ENCODE results near the gene FAM131B. TPM values are rescaled to one million over a fixed set of nuclear protein-coding genes. Genes with fewer than 3 reads are reported as not detected.

FAM131B gene
- total RNA-seq, 1 donor from 2014 or later: 0.19 TPM

DNA sequence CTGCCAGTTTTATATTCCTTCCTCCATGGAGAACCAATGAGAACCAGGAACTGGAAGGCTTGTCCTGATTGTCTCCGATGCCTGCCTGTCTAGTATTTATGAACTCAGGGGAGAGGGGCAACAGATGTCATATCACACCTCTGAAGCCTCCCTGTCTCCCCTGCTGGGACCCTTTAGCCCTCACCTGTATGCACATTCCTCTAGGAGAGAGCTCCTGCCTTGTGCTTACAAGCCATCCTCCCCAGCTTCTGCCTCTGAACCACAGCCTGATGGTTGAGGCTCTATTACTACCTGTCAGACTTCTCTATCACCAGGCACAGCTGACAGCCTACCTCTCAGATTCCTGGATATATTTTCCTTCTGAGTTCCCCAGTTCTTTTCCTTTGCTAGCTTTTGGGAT, 5.9 kb upstream of the FAM131B start:
- no peak for DNase-seq (ENCODE audit: low spot score)
- intact Hi-C loops (cut with DNase I): no loop called here

DNA sequence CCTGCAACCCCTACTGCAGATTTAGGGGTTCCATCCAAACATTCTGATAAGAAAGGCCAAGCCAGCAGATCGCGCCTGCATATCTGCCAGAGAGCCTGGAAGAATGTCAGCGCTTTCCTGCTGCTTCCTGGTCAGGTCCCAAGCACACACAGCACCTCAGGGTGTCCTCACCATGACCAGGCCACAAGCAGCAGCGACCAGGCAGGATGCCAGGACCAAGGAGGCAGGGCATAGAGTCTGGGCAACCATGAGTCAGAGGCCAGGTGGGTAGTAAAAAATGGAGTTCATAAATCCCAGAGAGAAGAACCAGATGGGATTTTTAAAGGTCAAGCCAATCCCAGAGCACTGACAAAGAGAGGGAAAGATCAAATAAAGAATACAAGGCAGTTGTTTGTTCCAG, 5.5 kb upstream of the FAM131B start:
- DNase-seq (ENCODE audit: low spot score): no peak
- intact Hi-C loops (cut with DNase I): no loop called here

DNA sequence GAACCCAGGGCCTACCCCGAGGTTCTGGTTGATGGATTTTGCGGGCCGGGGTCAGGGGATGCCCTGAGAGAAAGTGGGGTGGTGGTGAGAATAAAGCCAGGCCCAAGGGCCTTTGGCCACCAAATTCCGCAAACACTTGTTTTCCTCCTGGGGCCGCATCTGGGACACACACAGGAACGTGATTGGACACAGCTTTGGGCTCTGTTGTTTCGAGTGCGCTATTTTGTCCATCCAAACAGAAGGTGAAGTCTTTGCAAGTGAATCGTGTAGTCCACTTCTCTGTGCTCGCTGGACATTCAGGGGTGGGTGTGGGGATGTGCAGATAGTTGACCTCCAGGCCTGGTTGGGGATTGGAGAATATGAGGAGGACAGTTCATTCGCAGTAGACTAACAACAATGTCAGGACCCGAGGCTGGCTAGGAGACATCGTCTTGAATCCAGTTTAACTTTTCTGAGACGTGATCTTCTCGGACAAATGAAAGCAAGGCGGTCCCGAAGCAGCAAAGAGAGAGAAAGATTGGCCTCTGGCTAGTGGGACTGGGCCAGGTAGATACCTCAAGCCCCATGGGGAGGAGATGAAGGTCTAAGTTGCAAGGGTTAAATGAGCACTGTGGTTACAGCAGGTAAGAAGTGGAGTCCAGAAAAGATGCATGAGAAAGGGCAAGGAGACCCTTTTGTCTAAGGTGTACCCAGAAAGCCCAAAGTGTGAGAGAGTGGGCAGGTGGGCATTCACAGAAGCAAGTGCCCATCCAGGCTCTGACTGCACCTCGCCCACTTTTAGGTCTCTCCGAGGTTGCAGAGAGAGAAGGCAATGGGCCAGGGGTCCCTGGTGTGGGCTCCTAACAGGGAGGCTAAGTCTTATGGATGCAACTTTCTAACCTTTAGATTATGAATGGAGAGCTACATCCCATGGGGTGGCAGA, 764 bp upstream of the FAM131B start:
- intact Hi-C loops (cut with DNase I): no loop called here
- DNase-seq (ENCODE audit: low spot score): no peak

DNA sequence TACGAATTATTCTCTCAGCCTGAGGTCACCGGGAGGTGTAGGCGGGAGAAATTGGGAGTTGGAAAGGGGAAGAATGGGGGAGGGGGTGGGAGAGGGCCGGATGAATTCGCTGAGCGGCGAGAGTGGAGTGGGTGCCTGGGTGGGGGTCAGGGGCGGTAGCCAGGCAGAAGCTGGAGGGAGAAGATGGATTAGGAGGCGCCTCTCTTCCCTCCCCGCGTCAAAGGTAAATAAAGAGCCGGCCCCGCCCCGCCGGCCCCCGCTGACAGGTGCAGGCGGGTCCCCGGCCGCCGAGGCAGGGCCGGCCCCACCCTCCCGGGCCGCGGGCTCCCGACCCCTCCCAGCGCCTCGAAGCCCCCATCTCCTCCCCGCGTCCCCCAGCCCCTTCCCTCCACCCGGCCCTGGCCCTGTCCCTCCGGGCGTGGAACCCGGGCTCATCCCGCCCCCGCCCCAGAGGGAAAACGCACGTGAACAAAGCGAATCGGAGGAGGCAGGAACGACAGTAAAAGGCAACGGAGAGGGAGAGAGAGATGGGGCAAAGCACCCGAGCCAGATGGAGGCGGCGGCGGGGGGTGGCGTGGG, 872 bp downstream of the FAM131B start:
- intact Hi-C loops (cut with DNase I): no loop called here

DNA sequence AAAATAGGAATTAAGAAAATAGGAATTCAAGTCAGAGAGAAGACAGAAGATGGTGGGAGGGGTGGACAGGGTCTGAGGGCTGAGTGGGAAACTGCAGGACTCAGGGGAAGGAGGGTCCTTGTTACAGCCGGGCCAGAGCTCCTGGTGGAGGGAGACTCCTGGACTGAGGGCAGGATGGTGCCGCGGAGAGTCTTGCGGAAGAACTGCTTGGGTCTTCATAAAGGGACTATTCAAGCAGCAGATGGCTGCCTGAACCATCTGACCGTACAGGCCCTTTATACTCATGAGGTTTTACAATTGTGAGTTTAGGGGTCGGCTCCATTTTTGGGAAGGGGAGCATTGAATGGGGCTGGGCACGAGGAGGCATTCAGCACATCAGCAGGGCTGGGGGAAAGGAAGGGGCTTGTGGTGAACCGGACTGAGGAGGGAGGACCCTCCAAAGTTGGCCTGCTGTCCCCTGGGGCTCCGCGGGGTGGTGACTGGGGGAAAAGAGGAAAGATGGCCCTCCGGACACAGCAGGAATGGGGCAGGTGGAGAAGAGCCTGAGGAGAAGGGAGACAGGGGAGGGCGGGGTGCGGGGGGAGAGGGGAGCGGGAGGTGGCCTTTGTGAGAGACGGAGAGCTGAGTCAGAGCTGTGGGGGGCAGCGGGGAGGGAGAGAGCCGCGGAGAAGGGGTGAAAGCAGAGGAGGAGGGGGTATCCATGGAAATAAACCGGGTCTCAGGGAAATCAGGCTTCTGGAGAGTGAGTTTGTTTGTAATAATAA, 1.5 kb downstream of the FAM131B start:
- intact Hi-C loops (cut with DNase I): no loop called here

More for the DNA sequence above, 872 bp downstream of the FAM131B start:
- DNase-seq (ENCODE audit: low spot score): no peak

DNA sequence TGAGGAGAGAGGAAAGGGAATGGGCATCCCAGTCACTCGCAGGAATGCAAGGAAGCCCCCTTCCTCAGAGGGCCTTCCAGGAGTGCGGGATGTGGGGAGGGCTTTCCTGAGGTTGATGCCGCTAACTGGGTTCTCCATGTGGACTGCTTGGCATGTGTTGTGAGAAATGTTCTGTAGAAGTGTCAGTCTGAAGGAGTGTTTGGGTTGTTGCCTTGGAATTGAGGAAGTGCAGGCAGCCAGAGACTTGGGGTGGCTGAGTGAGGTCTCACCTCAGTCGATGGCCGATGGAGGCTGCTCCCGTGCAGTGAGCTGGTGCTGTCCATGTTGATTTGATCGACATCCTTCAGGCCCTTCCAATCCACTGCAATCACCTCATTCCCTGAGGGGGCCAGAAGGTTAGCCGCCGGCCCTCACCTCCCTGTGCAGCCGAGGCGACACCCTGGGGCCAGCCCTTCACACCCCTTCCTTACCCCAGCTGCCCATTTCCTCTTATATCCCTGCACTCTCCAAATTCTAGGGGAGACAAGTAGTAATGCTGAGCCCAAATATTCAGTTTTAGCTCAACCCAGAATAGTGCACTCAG, 2.7 kb downstream of the FAM131B start:
- no peak for DNase-seq (ENCODE audit: low spot score)
- intact Hi-C loops (cut with DNase I): no loop called here

More for the DNA sequence above, 1.5 kb downstream of the FAM131B start:
- no peak for DNase-seq (ENCODE audit: low spot score)

DNA sequence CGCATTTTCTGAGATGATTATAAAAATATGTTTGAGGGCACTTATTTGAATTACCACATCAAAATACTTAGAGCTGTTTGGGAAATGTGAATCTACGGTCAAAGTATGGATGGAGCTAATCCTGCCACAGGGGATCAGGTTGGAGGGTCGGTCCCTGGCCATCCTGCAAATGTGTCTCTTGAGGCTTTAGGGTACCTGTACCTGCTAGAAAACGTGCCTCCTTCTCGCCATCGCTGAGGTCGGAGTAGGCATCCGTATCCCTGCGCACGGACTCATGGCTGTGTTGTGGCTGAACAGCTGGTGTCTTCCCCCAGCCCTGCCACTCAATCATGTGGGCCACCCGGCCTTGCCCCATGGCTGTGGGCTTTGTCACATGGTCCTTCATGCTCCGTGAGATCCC, 3.9 kb downstream of the FAM131B start:
- intact Hi-C loops (cut with DNase I): no loop called here
- DNase-seq (ENCODE audit: low spot score): no peak

DNA sequence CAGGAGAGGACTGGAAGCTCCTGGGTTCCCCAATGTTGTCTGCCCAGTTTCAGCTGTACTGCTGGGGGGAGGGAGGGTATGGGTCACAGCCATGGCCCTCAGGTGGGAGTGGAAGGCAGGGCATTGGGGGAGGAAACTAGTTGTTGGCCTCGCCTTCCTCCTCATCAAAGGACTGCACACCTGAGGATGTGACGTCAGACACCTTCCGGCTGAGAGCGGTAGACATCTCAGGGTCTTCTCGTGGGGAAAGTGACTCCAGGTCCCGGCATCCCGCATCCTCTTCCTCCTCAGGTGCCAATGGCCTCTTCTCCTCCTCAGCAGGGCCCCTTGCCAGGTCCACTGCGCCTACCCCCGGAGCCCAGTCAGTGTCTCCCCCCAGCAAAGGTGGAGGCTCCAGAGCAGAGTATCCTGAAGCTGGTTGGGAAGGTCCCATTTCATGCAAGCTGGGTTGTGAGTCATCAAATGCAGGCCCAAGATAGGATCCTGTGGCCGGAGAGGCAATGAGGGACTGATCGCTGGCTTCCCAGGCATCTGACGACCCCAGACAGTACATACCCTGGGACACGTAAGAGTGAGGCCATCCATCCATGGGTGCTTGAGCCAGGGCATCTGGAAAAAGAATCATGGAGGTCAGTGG, 6.0 kb downstream of the FAM131B start:
- intact Hi-C loops (cut with DNase I): no loop called here

DNA sequence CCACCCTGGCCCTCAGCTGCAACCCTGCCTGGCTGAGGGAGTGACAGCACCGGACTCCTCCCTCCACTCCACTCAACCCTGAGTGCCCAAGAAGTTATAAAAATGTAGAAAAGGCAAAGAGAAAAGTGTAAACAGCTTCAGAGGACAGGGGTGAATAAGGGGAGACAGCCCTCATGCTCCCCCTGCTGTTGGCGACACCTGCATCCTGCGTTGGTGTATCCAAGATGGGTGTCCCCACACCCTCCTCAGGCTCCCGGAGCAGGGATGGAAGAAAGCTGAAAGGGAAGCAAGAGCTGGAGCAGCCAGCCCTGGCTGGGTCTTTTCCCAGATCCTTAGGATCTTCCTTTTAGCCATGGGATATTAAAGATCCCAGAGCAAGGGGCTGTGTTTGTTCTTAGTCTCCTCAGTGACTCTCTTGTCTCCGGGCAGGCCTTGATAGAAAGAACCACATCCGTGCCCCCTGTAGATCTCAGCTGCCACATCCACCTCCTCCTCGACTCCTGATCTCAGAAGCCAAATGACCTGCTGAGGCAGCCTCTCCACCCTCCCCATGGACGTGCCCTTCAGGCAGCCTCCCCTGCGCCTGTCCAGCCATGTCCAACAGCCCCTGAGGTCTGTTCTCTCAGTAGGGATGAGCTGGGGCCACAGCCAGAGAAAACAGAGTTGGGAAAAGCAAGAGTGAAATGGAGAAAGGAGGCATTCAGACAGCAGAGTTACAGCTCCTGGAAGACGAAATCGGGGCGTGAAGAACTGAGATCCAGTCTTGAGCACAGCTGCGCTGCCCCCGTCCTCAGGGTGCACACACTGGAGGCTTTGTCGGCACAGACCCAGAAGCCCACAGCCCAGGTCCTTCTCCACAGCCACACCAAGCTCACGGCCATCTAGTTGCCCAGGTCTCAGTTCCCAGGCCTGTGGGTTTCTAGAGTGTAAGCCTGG, 6.8 kb downstream of the FAM131B start:
- intact Hi-C loops (cut with DNase I): no loop called here
- DNase-seq (ENCODE audit: low spot score): no peak

More for the DNA sequence above, 6.0 kb downstream of the FAM131B start:
- DNase-seq (ENCODE audit: low spot score): no peak

DNA sequence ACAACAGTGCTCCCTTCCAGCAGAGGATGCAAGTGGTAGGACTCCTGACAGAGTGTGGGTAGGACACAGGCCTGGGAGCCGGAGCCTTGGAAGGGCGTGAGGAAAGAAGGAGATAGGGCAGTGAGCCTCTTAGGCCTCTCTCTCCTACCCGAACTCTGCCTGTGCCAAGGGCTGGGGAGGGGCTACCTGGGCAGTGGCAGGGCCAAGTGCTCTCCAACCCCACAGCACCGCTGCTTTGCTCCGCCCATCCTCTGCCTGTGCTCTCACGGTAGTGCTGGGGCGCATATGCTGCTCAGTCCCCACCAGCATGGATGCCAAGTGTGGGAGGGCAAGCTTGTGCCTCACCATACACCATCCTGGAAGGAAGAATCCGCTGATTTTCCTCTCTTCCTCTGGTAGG, 7.5 kb downstream of the FAM131B start:
- intact Hi-C loops (cut with DNase I): no loop called here
- no peak for DNase-seq (ENCODE audit: low spot score)

DNA sequence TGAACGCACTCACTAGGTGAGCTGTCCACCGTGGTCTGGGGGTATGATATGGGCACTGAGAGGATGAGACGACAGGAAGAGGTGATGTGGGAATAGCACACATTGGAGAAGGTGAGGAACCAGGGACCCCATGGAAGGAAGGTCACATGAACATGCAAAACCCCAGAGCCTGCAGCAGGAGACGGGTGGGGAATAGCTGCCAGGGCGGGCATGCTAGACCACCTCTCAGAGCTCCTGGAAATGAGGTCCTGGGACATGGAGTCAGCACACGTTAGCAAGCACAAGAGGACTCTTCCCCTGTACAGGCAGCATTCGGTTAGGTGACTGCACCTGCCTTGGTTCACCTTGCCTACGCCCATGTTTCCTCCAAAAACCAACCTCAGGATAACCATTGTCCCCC, 8.1 kb downstream of the FAM131B start:
- no peak for DNase-seq (ENCODE audit: low spot score)
- intact Hi-C loops (cut with DNase I): no loop called here

DNA sequence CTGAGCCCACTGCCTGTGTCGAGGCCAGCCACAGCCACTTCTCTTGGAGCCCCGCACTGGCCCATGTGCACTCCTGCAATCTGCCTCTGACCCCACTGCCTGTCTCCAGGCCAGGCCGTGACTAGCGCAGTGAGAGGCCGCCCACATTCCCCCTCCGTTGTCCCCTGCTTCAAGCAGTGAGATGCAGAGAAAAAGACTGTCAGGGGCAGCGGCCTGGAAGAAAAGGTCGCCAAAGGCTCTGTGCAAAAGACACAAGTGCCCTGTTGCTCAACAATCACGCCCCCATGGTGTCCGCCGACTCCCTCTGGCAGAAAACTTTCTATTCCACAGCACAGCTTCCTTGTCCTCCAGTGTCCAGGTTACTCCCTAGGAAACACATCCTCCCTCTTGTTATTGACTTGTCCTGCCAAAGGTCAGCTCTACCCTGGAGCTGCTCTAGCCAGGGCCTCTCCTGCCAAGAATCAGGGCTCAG, 9.9 kb downstream of the FAM131B start:
- no peak for DNase-seq (ENCODE audit: low spot score)
- intact Hi-C loops (cut with DNase I): no loop called here

DNA sequence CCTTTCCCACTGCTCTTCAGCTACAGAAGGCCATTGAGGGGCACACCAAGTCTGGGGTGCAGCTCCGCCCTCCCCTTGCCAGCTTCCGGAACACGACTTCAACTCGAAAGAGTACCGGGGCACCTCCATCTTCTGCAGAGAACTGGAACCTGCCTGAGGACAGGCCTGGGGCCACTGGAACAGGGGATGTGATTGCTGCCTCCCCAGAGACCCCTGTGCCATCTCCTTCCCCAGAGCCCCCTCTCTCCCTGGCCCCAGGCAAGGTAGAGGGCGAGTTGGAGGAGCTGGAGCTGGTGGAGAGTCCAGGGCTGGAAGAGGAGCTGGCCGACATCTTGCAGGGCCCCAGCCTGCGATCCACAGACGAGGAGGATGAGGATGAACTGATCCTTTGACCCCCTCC, 10.9 kb downstream of the FAM131B start:
- intact Hi-C loops (cut with DNase I): no loop called here
- no peak for DNase-seq (ENCODE audit: low spot score)

DNA sequence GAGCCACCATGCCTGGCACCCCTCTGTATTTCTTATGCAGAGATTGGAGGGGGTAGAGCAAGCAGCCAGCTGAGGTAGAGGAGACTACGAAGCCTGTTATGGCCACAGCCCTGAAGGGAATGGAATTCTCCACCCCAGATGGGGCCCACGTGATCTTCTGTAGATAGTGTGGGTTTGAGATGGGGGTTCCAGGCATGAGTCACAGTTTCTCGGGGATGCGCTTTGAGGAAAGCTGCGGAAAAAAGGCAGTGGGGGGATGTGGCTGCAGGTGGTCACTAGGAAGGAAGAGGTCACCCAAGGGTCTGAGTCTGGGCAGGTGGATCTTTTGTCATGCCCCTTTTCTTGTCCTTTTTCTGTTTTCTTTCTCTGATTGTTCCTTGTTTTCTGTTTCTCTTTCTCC, 11.5 kb downstream of the FAM131B start:
- intact Hi-C loops (cut with DNase I): no loop called here
- DNase-seq (ENCODE audit: low spot score): no peak

DNA sequence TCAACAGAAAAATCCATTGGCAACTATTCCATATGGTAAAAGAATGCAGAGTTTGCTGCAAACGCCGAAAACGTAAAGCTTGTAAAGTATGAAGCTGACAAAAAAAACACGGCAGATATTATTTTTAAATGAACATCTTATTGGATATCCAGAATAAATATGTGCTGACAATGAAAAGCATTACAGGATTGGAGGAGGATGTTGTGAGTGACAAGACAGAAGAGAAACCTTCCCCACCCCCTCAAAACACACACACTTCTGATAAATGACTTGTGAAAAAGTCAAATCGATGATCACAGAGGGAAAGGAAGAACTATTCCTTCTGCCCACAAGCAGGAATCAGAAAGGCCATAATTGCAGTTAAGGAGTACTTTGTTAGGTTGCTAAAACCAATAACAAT, 14.6 kb downstream of the FAM131B start:
- DNase-seq (ENCODE audit: low spot score): no peak
- intact Hi-C loops (cut with DNase I): no loop called here

DNA sequence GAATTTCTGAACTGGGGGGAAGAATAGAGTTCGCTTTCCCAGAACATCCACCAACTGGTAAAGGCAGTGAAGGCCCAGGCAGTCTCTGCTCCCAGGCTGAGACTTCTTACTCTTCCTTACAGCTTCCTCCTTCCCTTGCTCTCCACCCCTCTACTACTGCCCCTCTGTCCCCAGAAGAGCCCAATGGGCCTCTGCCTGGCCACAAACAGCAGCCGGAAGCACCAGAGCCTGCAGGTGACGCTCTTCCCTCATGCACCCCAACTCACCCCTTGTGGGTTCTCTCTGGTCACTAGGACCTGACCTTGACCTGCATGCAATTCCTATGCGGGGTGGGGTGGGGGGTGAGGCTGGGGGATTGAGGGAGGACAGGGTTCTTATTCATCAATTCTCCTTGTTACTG, 16.5 kb downstream of the FAM131B start:
- intact Hi-C loops (cut with DNase I): no loop called here

DNA sequence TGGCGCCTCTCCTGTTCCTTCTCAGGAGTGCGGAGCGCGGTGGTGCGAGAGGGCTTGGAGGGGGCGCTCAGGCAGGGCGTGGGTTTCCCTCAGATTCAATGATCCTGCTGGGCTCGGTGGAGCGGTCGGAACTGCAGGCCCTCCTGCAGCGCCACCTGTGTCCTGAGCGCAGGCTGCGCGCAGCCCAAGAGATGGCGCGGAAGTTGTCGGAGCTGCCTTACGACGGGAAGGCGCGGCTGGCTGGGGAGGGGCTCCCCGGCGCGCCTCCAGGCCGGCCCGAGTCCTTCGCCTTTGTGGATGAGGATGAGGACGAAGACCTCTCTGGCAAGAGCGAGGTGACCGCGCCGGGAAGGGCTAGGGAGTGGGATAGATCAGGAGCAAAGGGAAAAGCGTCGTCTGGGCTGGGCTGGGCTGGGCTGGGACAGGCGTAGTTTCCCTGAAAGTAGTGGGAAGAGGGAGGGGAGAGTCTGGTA, 17.0 kb downstream of the FAM131B start:
- intact Hi-C loops (cut with DNase I): no loop called here

More for the DNA sequence above, 16.5 kb downstream of the FAM131B start:
- no peak for DNase-seq (ENCODE audit: low spot score)

DNA sequence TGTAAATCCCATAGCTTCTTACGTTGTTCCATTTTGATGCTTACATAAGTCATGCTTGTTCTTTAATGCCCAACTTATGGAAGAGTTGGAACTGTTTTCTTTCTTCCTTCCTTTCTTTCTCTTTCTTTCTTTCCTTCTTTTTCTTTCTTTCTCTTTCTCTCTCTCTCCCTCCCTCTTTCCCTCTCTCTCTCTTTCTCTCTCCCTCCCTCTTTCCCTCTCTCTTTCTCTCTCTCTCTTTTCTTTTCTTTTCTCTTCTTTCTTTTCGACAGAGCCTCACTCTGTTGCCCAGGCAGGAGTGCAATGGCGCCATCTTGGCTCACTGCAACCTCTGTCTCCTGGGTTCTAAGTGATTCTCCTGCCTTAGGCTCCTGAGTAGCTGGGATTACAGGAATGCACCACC, 18.9 kb downstream of the FAM131B start:
- intact Hi-C loops (cut with DNase I): no loop called here
- no peak for DNase-seq (ENCODE audit: low spot score)

More for the DNA sequence above, 17.0 kb downstream of the FAM131B start:
- DNase-seq (ENCODE audit: low spot score): peak; percentile 89

All from cardiac septum (tissue), 1 donor.